GM21576 (cell line): ENCODE results near the gene PSMD8.
"Not testable (repeated sequence)": the region's sequence is repeated elsewhere in the genome, so short reads cannot be mapped to it uniquely, and the experiment has no call there.

Experiments
- ATAC-seq: cut with Tn5 transposase; IDR thresholded peaks from one replicate; pipeline ENCODE4 v1.9.1; 2021; ENCODE audit warnings: mild to moderate bottlenecking, moderate library complexity; ENCODE audit not compliant: unreplicated experiment

Gene PSMD8

GRCh38 chr19:38361633-38362075 is 12.7 kb upstream of the PSMD8 start:
- ATAC-seq, result peak; percentile 49

GRCh38 chr19:38362076-38362945 is 12.1 kb upstream of the PSMD8 start:
- ATAC-seq, result no peak

- not testable (repeated sequence) for ATAC-seq
Observed at GRCh38 chr19:38362946-38363688, 11.3 kb upstream of the PSMD8 start.

GRCh38 chr19:38367041-38367440 is 7.3 kb upstream of the PSMD8 start:
- no peak for ATAC-seq

GRCh38 chr19:38369584-38369983 is 4.8 kb upstream of the PSMD8 start:
- no peak for ATAC-seq

GRCh38 chr19:38370299-38370698 is 4.1 kb upstream of the PSMD8 start:
- no peak for ATAC-seq

GRCh38 chr19:38371081-38371480 is 3.3 kb upstream of the PSMD8 start:
- ATAC-seq, result no peak

- ATAC-seq, result no peak
Observed at GRCh38 chr19:38373907-38374331, 452 bp upstream of the PSMD8 start.

GRCh38 chr19:38375098-38375493 is 725 bp downstream of the PSMD8 start:
- no peak for ATAC-seq

- no peak for ATAC-seq
Observed at GRCh38 chr19:38375748-38376147, 1.4 kb downstream of the PSMD8 start.

- no peak for ATAC-seq
Observed at GRCh38 chr19:38376576-38376975, 2.2 kb downstream of the PSMD8 start.

- ATAC-seq, result no peak
Observed at GRCh38 chr19:38377052-38377451, 2.7 kb downstream of the PSMD8 start.

GRCh38 chr19:38378866-38379265 is 4.5 kb downstream of the PSMD8 start:
- ATAC-seq, result no peak

- ATAC-seq, result no peak
Observed at GRCh38 chr19:38381138-38381537, 6.8 kb downstream of the PSMD8 start.

GRCh38 chr19:38383184-38383583 is 8.8 kb downstream of the PSMD8 start:
- no peak for ATAC-seq

GRCh38 chr19:38383743-38384142 is 9.4 kb downstream of the PSMD8 start:
- ATAC-seq, result no peak

GRCh38 chr19:38384209-38385027 is 10.0 kb downstream of the PSMD8 start:
- ATAC-seq, result no peak

GRCh38 chr19:38385057-38385803 is 10.9 kb downstream of the PSMD8 start:
- ATAC-seq, result no peak

- ATAC-seq, result no peak
Observed at GRCh38 chr19:38385804-38386257, 11.5 kb downstream of the PSMD8 start.

- ATAC-seq, result no peak
Observed at GRCh38 chr19:38386300-38386970, 12.1 kb downstream of the PSMD8 start.
